Keratinocyte (primary cell): Measurements from ENCODE around the gene FIGNL1.

Experiments
- EZH2 ChIP-seq: IDR thresholded peaks from one replicate; pipeline ENCODE4 v1.6.1; 2012; ENCODE audit warnings: inconsistent platforms, mild to moderate bottlenecking, low read length, moderate library complexity
- TF ChIP-seq, protein P1 (sequence below), 3 experiments: IDR thresholded peaks in 1 of 3; conservative IDR thresholded peaks in 1 of 3; optimal IDR thresholded peaks in 1 of 3; 2 replicates in 2 of 3; 3 replicates in 1 of 3; pipeline versions ENCODE3 to v1.5.1; 2011; ENCODE audit warnings: low read length in 3 of 3, mild to moderate bottlenecking in 3 of 3, moderate library complexity in 2 of 3, control low read depth in 1 of 3, inconsistent platforms in 1 of 3; ENCODE audit not compliant: insufficient read depth in 2 of 3; ENCODE audit errors: extremely low read depth in 1 of 3

DNA sequence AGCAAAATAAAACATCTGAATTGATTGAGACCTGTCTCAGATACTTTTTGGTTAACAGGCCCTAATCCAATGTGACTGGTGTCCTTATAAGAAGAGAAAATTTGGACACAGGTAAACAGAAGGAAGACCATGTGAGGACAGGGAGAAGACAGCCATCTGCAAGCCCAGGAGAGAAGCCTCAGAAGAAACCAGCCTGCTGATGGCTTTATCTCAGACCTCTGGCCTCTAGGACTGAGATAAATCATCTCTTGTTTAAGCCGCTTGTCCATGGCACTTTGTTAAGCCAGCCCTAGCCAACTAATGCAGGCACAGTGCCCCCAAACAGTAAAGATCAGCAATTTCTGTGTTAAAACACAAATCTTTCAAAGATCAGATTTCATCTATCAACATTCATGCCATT lies 41.8 kb upstream of the FIGNL1 start:
- TF ChIP-seq, protein P1, sequence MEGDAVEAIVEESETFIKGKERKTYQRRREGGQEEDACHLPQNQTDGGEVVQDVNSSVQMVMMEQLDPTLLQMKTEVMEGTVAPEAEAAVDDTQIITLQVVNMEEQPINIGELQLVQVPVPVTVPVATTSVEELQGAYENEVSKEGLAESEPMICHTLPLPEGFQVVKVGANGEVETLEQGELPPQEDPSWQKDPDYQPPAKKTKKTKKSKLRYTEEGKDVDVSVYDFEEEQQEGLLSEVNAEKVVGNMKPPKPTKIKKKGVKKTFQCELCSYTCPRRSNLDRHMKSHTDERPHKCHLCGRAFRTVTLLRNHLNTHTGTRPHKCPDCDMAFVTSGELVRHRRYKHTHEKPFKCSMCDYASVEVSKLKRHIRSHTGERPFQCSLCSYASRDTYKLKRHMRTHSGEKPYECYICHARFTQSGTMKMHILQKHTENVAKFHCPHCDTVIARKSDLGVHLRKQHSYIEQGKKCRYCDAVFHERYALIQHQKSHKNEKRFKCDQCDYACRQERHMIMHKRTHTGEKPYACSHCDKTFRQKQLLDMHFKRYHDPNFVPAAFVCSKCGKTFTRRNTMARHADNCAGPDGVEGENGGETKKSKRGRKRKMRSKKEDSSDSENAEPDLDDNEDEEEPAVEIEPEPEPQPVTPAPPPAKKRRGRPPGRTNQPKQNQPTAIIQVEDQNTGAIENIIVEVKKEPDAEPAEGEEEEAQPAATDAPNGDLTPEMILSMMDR (optimal IDR thresholded peaks at IDR 0.05 in 1 of 3, IDR thresholded peaks at IDR 0.05 in 1 of 3, conservative IDR thresholded peaks at IDR 0.05 in 1 of 3; ENCODE audit: extremely low read depth in 1 of 3, insufficient read depth in 2 of 3, low read length in 3 of 3), result no peak
- TF ChIP-seq EZH2, result no peak
